Duodenal mucosa (tissue), 2 donors: ENCODE data around the gene CRIP2.
A peak's percentile ranks its signal among the peaks of the same experiment; 100 is the strongest.

Source experiments
- H3K27ac ChIP-seq: one replicate; pipeline ENCODE4 v1.7.0; 2013; ENCODE audit warnings: low read depth, low read length
- H3K27me3 ChIP-seq, 2 donors: one replicate each; pipeline ENCODE4 v1.7.0; 2013; ENCODE audit warnings: low read length in 2 of 2, control low read depth in 1 of 2; ENCODE audit not compliant: insufficient read depth in 2 of 2, control insufficient read depth in 1 of 2
- H3K36me3 ChIP-seq, 2 donors: one replicate each; pipeline ENCODE4 v1.7.0; 2013; ENCODE audit warnings: low read length in 2 of 2, control low read depth in 1 of 2; ENCODE audit not compliant: insufficient read depth in 2 of 2, control insufficient read depth in 1 of 2
- H3K4me1 ChIP-seq, 2 donors: one replicate each; pipeline ENCODE4 v1.7.0; 2013; ENCODE audit warnings: low read length in 2 of 2, control low read depth in 1 of 2; ENCODE audit not compliant: insufficient read depth in 2 of 2, control insufficient read depth in 1 of 2
- H3K4me3 ChIP-seq, 2 donors: one replicate each; pipeline ENCODE4 v1.7.0; 2013; ENCODE audit warnings: low read length in 2 of 2, low read depth in 1 of 2
- H3K9ac ChIP-seq, 2 donors: one replicate each; pipeline ENCODE4 v1.7.0; 2013; ENCODE audit warnings: low read length in 2 of 2, low read depth in 1 of 2
- H3K9me3 ChIP-seq, 2 donors: one replicate each; pipeline ENCODE4 v1.7.0; 2013; ENCODE audit warnings: low read length in 2 of 2, control low read depth in 1 of 2; ENCODE audit not compliant: control insufficient read depth in 1 of 2

The CRIP2 gene

GRCh38 chr14:105471297-105471821 is 3.3 kb upstream of the CRIP2 start:
- Histone ChIP-seq H3K9me3 (no peaks in the 10 kb centered on the region), H3K36me3 (peaks cover 3 to 13% of the 10 kb centered on the region in 2 donors), H3K4me1 (peaks cover 13 to 25% of the 10 kb centered on the region in 2 donors), H3K27ac (no peak overlapping the region), H3K9ac (no peak overlapping the region), H3K27me3 (peaks cover 15 to 19% of the 10 kb centered on the region in 2 donors), H3K4me3 (no peak overlapping the region)

DNA sequence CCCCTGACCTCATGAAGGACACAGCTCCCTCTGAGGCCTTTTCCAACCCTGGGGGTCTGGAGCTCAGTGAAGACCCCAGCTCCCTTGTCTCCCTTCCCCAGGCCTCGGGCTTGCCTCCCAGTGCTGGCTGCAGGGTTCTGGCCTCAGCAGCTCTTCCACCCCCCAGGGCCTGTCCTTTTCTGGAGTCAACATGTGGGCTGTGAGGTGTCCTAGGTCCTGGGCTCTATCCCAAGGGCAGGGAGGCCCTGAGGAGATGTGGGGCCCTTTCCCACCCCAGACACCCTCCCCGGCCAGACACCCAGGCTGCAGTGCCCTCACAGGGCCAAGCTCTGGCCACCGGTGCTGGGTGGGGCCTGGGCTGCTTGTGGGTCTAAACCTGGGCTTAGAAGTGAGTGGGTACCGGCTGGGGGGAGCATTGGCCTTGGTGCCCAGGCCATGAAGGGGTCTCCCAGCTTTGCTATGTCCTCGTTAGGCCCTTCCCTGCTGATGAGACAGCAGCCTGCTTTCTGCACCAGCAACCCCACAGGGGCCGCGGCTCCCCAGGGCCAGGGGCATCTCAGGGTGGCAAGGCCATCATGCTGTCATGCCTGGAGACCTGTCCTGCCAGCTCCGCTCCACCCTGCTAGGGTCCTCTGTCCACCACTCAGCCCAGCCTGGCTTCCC is 2.7 kb upstream of the CRIP2 start:
- peaks cover 18 to 31% of the 10 kb centered on the region in 2 donors for H3K4me1 ChIP-seq
- H3K36me3 ChIP-seq, result peaks cover 1 to 9% of the 10 kb centered on the region in 2 donors
- no peak overlapping the region for H3K4me3 ChIP-seq
- peaks cover 21 to 25% of the 10 kb centered on the region in 2 donors for H3K27me3 ChIP-seq
- H3K27ac ChIP-seq, result peak overlapping the region; percentile 32
- no peak overlapping the region for H3K9ac ChIP-seq
- H3K9me3 ChIP-seq, result no peaks in the 10 kb centered on the region

GRCh38 chr14:105472486-105472991 is 2.1 kb upstream of the CRIP2 start:
- Histone ChIP-seq H3K27me3 (peaks cover 26 to 29% of the 10 kb centered on the region in 2 donors), H3K27ac (peak overlapping the region; percentile 32), H3K9ac (no peak overlapping the region), H3K4me3 (no peak overlapping the region), H3K9me3 (no peaks in the 10 kb centered on the region), H3K36me3 (peaks cover 0 to 6% of the 10 kb centered on the region in 2 donors), H3K4me1 (peaks cover 23 to 34% of the 10 kb centered on the region in 2 donors)

DNA sequence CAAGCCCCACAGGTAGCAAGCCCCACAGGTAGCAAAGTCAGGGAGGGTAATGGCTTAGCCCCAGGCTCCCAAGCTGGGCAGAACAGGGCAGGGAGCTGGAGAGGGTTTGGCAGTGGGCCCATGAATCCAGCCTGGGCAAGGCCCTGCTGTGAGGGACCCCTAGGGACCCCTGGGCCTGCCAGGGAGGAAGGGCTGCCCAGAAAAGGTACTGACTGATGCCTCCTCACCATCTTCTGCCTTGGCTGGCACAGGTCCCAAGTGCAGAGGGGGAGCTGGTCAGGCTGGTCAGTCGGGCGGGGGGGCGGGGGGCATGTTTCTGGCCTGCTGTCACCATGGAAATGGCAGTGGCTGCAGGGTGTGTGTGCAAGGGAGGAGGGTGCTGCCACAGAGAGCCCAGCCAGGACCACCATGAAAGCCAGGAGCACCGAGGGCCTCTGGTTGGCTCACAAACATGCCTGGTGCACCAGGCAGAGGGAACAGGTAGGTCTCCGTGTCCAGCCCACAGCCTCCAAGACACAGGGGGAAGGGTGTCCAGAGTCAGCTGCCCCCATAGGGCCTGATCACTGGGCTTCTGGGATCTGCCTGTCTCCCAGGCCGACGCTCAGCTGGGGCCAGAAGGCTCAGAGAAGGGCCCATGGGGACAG is 1.5 kb upstream of the CRIP2 start:
- Histone ChIP-seq H3K27ac (peak overlapping the region; percentile 67), H3K4me3 (peak overlapping the region; percentile 43 to 57), H3K9ac (peak overlapping the region in 1 of 2 donors; percentile 32), H3K27me3 (peaks cover 29% of the 10 kb centered on the region in 2 donors), H3K9me3 (no peaks in the 10 kb centered on the region), H3K4me1 (peaks cover 23 to 34% of the 10 kb centered on the region in 2 donors), H3K36me3 (peaks cover 0 to under 1% of the 10 kb centered on the region in 2 donors)

DNA sequence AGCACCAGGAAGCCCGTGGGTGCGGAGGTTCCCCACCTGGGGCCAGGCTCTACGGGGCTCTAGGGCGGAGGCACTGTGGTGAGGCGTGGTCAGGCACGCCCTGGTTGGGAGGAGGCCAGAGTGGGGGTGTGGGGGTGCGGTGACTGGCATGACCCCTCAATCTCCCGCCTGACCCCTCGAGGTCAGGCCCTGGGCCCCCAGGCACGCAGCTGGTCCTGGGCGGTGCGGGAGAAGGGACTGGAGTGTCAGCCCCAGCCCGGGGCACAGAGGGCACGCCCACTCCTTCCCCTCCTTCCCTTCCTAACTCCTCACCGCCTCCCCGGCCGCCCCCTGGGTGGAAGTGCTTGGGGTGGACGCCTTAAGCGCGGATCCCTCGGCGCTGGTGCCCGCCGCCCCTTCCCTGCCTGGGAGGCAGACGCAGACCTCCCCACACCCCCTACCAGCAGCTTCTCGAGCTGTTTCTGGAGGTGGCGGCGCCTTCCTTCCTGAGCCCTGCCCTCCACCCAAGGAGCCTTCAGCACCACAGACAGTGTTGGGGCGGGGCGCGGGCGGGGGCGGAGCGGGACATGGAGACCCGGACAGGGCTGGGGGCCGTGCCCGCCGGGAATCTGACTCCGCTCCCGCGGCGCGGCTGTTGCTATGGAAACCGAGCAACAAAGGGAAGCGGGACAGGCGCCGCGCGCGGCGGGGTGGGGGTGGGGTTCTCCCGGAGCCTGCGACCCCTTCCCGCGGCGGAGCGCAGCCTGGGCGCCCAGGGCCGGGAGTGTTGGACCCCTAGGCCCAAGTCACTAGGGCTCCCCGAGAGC is 741 bp upstream of the CRIP2 start:
- Histone ChIP-seq H3K27ac (peak overlapping the region; percentile 67), H3K9ac (peak overlapping the region in 1 of 2 donors; percentile 32), H3K4me3 (peak overlapping the region; percentile 43 to 57), H3K27me3 (peaks cover 29 to 31% of the 10 kb centered on the region in 2 donors), H3K9me3 (no peaks in the 10 kb centered on the region), H3K4me1 (peaks cover 23 to 34% of the 10 kb centered on the region in 2 donors), H3K36me3 (no peaks in the 10 kb centered on the region)

GRCh38 chr14:105475269-105476096 is 862 bp downstream of the CRIP2 start:
- peak overlapping the region; percentile 59 to 62 for H3K4me3 ChIP-seq
- H3K27ac ChIP-seq, result peak overlapping the region; percentile 85
- no peaks in the 10 kb centered on the region for H3K9me3 ChIP-seq
- H3K27me3 ChIP-seq, result peaks cover 41 to 43% of the 10 kb centered on the region in 2 donors
- no peaks in the 10 kb centered on the region for H3K36me3 ChIP-seq
- H3K4me1 ChIP-seq, result peaks cover 23 to 40% of the 10 kb centered on the region in 2 donors
- H3K9ac ChIP-seq, result peak overlapping the region in 1 of 2 donors; percentile 33

- Histone ChIP-seq H3K27me3 (peaks cover 41 to 43% of the 10 kb centered on the region in 2 donors), H3K36me3 (no peaks in the 10 kb centered on the region), H3K27ac (peak overlapping the region; percentile 85), H3K9me3 (no peaks in the 10 kb centered on the region), H3K4me1 (peaks cover 31 to 48% of the 10 kb centered on the region in 2 donors), H3K9ac (peak overlapping the region in 1 of 2 donors; percentile 33), H3K4me3 (peak overlapping the region; percentile 59 to 62)
Measured at GRCh38 chr14:105476097-105476830, 1.6 kb downstream of the CRIP2 start.

GRCh38 chr14:105476831-105477659 is 2.4 kb downstream of the CRIP2 start:
- Histone ChIP-seq H3K9ac (no peak overlapping the region), H3K4me3 (peak overlapping the region; percentile 59 to 62), H3K27ac (no peak overlapping the region), H3K36me3 (no peaks in the 10 kb centered on the region), H3K4me1 (peaks cover 33 to 52% of the 10 kb centered on the region in 2 donors), H3K27me3 (peaks cover 41 to 43% of the 10 kb centered on the region in 2 donors), H3K9me3 (no peaks in the 10 kb centered on the region)
